ENCODE data around the gene ERH.

Gene ERH

DNA sequence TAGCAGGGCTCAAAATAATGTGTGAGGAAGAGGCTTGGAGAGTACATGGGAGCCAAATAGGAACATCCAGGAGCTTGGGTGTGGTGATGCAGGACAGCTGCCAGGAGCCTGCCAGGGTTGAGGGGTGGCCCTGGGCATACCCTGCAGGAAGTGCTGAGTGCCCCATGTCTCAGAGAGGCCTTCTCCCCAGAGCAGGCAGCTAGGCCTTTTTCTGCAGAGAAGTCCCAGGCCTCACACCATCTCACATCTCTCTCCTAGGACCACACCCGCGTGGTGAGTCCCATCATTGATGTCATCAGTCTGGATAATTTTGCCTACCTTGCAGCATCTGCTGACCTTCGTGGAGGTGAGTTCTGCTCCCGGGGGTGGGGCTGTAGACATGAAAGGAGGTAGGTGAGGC lies 66.9 kb downstream of the ERH start:
- TF ChIP-seq, protein P1, sequence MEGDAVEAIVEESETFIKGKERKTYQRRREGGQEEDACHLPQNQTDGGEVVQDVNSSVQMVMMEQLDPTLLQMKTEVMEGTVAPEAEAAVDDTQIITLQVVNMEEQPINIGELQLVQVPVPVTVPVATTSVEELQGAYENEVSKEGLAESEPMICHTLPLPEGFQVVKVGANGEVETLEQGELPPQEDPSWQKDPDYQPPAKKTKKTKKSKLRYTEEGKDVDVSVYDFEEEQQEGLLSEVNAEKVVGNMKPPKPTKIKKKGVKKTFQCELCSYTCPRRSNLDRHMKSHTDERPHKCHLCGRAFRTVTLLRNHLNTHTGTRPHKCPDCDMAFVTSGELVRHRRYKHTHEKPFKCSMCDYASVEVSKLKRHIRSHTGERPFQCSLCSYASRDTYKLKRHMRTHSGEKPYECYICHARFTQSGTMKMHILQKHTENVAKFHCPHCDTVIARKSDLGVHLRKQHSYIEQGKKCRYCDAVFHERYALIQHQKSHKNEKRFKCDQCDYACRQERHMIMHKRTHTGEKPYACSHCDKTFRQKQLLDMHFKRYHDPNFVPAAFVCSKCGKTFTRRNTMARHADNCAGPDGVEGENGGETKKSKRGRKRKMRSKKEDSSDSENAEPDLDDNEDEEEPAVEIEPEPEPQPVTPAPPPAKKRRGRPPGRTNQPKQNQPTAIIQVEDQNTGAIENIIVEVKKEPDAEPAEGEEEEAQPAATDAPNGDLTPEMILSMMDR (IDR thresholded peaks at IDR 0.05; ENCODE audit: unreplicated experiment in 3 of 3) = no peak
- Mint-ChIP-seq H3K27ac (no peak overlapping the region), H3K4me1 (no peaks in the 10 kb centered on the region)

More for the DNA sequence above, 66.9 kb downstream of the ERH start:
- Mint-ChIP-seq H3K9me3 (no peaks in the 10 kb centered on the region), H3K4me3 (no peak overlapping the region), H3K36me3 (ENCODE audit: low read depth) (no peaks in the 10 kb centered on the region), H3K27me3 (ENCODE audit: low read depth) (no peaks in the 10 kb centered on the region)
